Measurements from ENCODE around the gene TMTC4.

The TMTC4 gene

GRCh38 chr13:100659578-100659977, 15.0 kb downstream of the TMTC4 start:
- TF ChIP-seq CTCF (IDR thresholded peaks at IDR 0.05; ENCODE audit: low read depth, low read length, missing control alignments), result no peak
- no peak overlapping the region for H3K4me3 ChIP-seq (ENCODE audit: low read depth, low read length)
- DNase-seq (ENCODE audit: low read depth), result no peak
- in situ Hi-C loops (cut with HindIII; ENCODE audit: low sequenced_read_pairs), result loop anchor here (5.0 kb wide), 1 partner anchor 62 kb away; no protein-coding TSS in a partner anchor

- H3K4me3 ChIP-seq (ENCODE audit: low read depth, low read length), result no peak overlapping the region
- DNase-seq (ENCODE audit: low read depth), result no peak
- in situ Hi-C loops (cut with HindIII; ENCODE audit: low sequenced_read_pairs), result loop anchor here (5.0 kb wide), 1 partner anchor 61 kb away; no protein-coding TSS in a partner anchor
- no peak for TF ChIP-seq CTCF (IDR thresholded peaks at IDR 0.05; ENCODE audit: low read depth, low read length, missing control alignments)
Measured at GRCh38 chr13:100658363-100658762, 16.2 kb downstream of the TMTC4 start.

GRCh38 chr13:100657881-100658315, 16.7 kb downstream of the TMTC4 start:
- no peak for DNase-seq (ENCODE audit: low read depth)
- TF ChIP-seq CTCF (IDR thresholded peaks at IDR 0.05; ENCODE audit: low read depth, low read length, missing control alignments), result no peak
- no peak overlapping the region for H3K4me3 ChIP-seq (ENCODE audit: low read depth, low read length)
- in situ Hi-C loops (cut with HindIII; ENCODE audit: low sequenced_read_pairs), result loop anchor here (5.0 kb wide), 1 partner anchor 61 kb away; no protein-coding TSS in a partner anchor

- in situ Hi-C loops (cut with HindIII; ENCODE audit: low sequenced_read_pairs), result no loop called here
- H3K4me3 ChIP-seq (ENCODE audit: low read depth, low read length), result no peak overlapping the region
- no peak for TF ChIP-seq CTCF (IDR thresholded peaks at IDR 0.05; ENCODE audit: low read depth, low read length, missing control alignments)
- DNase-seq (ENCODE audit: low read depth), result no peak
Measured at GRCh38 chr13:100652510-100652909, 22.1 kb downstream of the TMTC4 start.

- no peak overlapping the region for H3K4me3 ChIP-seq (ENCODE audit: low read depth, low read length)
- in situ Hi-C loops (cut with HindIII; ENCODE audit: low sequenced_read_pairs), result no loop called here
- DNase-seq (ENCODE audit: low read depth), result no peak
- TF ChIP-seq CTCF (IDR thresholded peaks at IDR 0.05; ENCODE audit: low read depth, low read length, missing control alignments), result no peak
Measured at GRCh38 chr13:100650326-100650725, 24.3 kb downstream of the TMTC4 start.

- no peak for DNase-seq (ENCODE audit: low read depth)
- H3K4me3 ChIP-seq (ENCODE audit: low read depth, low read length), result no peak overlapping the region
- in situ Hi-C loops (cut with HindIII; ENCODE audit: low sequenced_read_pairs), result no loop called here
- TF ChIP-seq CTCF (IDR thresholded peaks at IDR 0.05; ENCODE audit: low read depth, low read length, missing control alignments), result no peak
Measured at GRCh38 chr13:100648354-100648753, 26.2 kb downstream of the TMTC4 start.

GRCh38 chr13:100646871-100647270, 27.7 kb downstream of the TMTC4 start:
- no peak overlapping the region for H3K4me3 ChIP-seq (ENCODE audit: low read depth, low read length)
- no peak for DNase-seq (ENCODE audit: low read depth)
- TF ChIP-seq CTCF (IDR thresholded peaks at IDR 0.05; ENCODE audit: low read depth, low read length, missing control alignments), result no peak
- in situ Hi-C loops (cut with HindIII; ENCODE audit: low sequenced_read_pairs), result no loop called here
